22Rv1 (cell line): ENCODE measurements around the gene SIX4.

ENCODE experiments used
- CTCF ChIP-seq: fragments of 450-650 bp; IDR thresholded peaks from 2 replicates; pipeline ENCODE4 v1.5.1; 2017; ENCODE audit warnings: mild to moderate bottlenecking
- ZFX ChIP-seq: fragments of 450-650 bp; IDR thresholded peaks from 2 replicates; pipeline ENCODE4 v1.6.1; 2017; ENCODE audit warnings: antibody characterized with exemption, borderline replicate concordance

GRCh38 chr14:60662982-60663381 lies 61.2 kb downstream of the SIX4 start:
- TF ChIP-seq CTCF (no peak), ZFX (no peak)
